ENCODE measurements around the gene ATG4B. TPM values are rescaled to one million over a fixed set of nuclear protein-coding genes. Genes with fewer than 3 reads are reported as not detected.

ATG4B gene
- total RNA-seq, 1 donor from 2014 or later, result 83.2 TPM

GRCh38 chr2:241668354-241668753 is 30.9 kb downstream of the ATG4B start:
- H3K27me3 Mint-ChIP-seq (ENCODE audit: low read depth, unreplicated experiment), result no peaks in the 10 kb centered on the region
- peaks cover 2% of the 10 kb centered on the region for H3K36me3 ChIP-seq (ENCODE audit: insufficient read depth, low read length)
- DNase-seq (ENCODE audit: low read depth) (no peak), FAIRE-seq (no peak)
- H3K9ac ChIP-seq (ENCODE audit: low read length), result no peak overlapping the region
- no peak overlapping the region for H3K27ac Mint-ChIP-seq (ENCODE audit: unreplicated experiment)
- no peak overlapping the region for H3K4me3 ChIP-seq (ENCODE audit: insufficient read depth, low read depth, low read length)
- H3K36me3 Mint-ChIP-seq (ENCODE audit: low read depth, unreplicated experiment), result peaks cover 4% of the 10 kb centered on the region
- H3K27ac ChIP-seq (ENCODE audit: low read depth, low read length), result no peak overlapping the region
- TF ChIP-seq, protein P1, sequence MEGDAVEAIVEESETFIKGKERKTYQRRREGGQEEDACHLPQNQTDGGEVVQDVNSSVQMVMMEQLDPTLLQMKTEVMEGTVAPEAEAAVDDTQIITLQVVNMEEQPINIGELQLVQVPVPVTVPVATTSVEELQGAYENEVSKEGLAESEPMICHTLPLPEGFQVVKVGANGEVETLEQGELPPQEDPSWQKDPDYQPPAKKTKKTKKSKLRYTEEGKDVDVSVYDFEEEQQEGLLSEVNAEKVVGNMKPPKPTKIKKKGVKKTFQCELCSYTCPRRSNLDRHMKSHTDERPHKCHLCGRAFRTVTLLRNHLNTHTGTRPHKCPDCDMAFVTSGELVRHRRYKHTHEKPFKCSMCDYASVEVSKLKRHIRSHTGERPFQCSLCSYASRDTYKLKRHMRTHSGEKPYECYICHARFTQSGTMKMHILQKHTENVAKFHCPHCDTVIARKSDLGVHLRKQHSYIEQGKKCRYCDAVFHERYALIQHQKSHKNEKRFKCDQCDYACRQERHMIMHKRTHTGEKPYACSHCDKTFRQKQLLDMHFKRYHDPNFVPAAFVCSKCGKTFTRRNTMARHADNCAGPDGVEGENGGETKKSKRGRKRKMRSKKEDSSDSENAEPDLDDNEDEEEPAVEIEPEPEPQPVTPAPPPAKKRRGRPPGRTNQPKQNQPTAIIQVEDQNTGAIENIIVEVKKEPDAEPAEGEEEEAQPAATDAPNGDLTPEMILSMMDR (IDR thresholded peaks at IDR 0.05; ENCODE audit: insufficient read depth, low read depth, low read length), result no peak
- no peak for TF ChIP-seq EZH2 (IDR thresholded peaks at IDR 0.05; ENCODE audit: insufficient read depth, low read length)
- peaks cover 17% of the 10 kb centered on the region for H3K4me1 Mint-ChIP-seq (ENCODE audit: low read depth, unreplicated experiment)
- no peaks in the 10 kb centered on the region for H3K9me3 Mint-ChIP-seq (ENCODE audit: unreplicated experiment)
- peaks cover 6% of the 10 kb centered on the region for H4K20me1 ChIP-seq (ENCODE audit: insufficient read depth, low read length)
- H3K4me3 Mint-ChIP-seq (ENCODE audit: unreplicated experiment), result no peak overlapping the region
- peaks cover 27% of the 10 kb centered on the region for H3K4me1 ChIP-seq (ENCODE audit: insufficient read depth, low read length)
- no peak overlapping the region for H3K4me2 ChIP-seq (ENCODE audit: low read length)
- no peaks in the 10 kb centered on the region for H3K9me3 ChIP-seq (ENCODE audit: insufficient read depth, low read depth, low read length)
- no peaks in the 10 kb centered on the region for H3K79me2 ChIP-seq (ENCODE audit: insufficient read depth, low read length)
- H2AFZ ChIP-seq (ENCODE audit: low read depth, low read length), result no peak overlapping the region
- H3K27me3 ChIP-seq (ENCODE audit: insufficient read depth, low read length), result no peaks in the 10 kb centered on the region

DNA sequence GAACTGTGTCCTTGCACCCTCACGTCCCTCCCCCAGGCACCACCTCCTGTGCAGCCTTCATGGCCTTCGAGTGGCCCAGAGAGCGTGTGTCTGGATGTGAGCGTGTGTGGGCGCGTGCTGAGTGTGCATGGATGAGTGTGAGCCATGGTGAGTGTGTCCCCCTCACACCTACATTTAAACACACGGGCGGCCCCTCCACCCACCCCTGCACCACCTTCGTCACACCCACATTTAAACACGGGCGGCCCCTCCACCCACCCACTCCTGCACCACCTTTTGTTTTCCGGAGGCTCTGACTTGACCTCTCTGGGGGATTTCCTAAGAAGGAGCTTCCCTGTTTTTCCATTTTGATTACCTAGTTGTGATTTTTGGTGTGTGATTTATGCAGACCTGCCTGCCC is 31.3 kb downstream of the ATG4B start:
- Histone ChIP-seq H3K27ac (ENCODE audit: low read depth, low read length) (no peak overlapping the region), H3K9ac (ENCODE audit: low read length) (no peak overlapping the region), H2AFZ (ENCODE audit: low read depth, low read length) (no peak overlapping the region), H3K36me3 (ENCODE audit: insufficient read depth, low read length) (peaks cover 2% of the 10 kb centered on the region), H3K4me3 (ENCODE audit: insufficient read depth, low read depth, low read length) (no peak overlapping the region), H3K4me1 (ENCODE audit: insufficient read depth, low read length) (peaks cover 27% of the 10 kb centered on the region), H3K9me3 (ENCODE audit: insufficient read depth, low read depth, low read length) (no peaks in the 10 kb centered on the region), H3K4me2 (ENCODE audit: low read length) (no peak overlapping the region), H3K79me2 (ENCODE audit: insufficient read depth, low read length) (no peaks in the 10 kb centered on the region), H3K27me3 (ENCODE audit: insufficient read depth, low read length) (no peaks in the 10 kb centered on the region), H4K20me1 (ENCODE audit: insufficient read depth, low read length) (peaks cover 6% of the 10 kb centered on the region)
- FAIRE-seq (no peak), DNase-seq (ENCODE audit: low read depth) (no peak)
- Mint-ChIP-seq H3K36me3 (ENCODE audit: low read depth, unreplicated experiment) (peaks cover 7% of the 10 kb centered on the region), H3K4me3 (ENCODE audit: unreplicated experiment) (no peak overlapping the region), H3K27me3 (ENCODE audit: low read depth, unreplicated experiment) (no peaks in the 10 kb centered on the region), H3K9me3 (ENCODE audit: unreplicated experiment) (no peaks in the 10 kb centered on the region), H3K27ac (ENCODE audit: unreplicated experiment) (no peak overlapping the region), H3K4me1 (ENCODE audit: low read depth, unreplicated experiment) (peaks cover 17% of the 10 kb centered on the region)
- no peak for TF ChIP-seq EZH2 (IDR thresholded peaks at IDR 0.05; ENCODE audit: insufficient read depth, low read length)
- TF ChIP-seq, protein P1 (IDR thresholded peaks at IDR 0.05; ENCODE audit: insufficient read depth, low read depth, low read length), result no peak

GRCh38 chr2:241670333-241671110 is 33.0 kb downstream of the ATG4B start:
- no peaks in the 10 kb centered on the region for H3K9me3 Mint-ChIP-seq (ENCODE audit: unreplicated experiment)
- FAIRE-seq (no peak), DNase-seq (ENCODE audit: low read depth) (no peak)
- Histone ChIP-seq H3K4me3 (ENCODE audit: insufficient read depth, low read depth, low read length) (no peak overlapping the region), H3K9ac (ENCODE audit: low read length) (no peak overlapping the region), H3K79me2 (ENCODE audit: insufficient read depth, low read length) (no peaks in the 10 kb centered on the region), H3K27ac (ENCODE audit: low read depth, low read length) (no peak overlapping the region), H4K20me1 (ENCODE audit: insufficient read depth, low read length) (peaks cover 10% of the 10 kb centered on the region), H3K27me3 (ENCODE audit: insufficient read depth, low read length) (no peaks in the 10 kb centered on the region), H3K4me2 (ENCODE audit: low read length) (no peak overlapping the region), H3K4me1 (ENCODE audit: insufficient read depth, low read length) (peaks cover 17% of the 10 kb centered on the region), H3K36me3 (ENCODE audit: insufficient read depth, low read length) (peaks cover 2% of the 10 kb centered on the region), H2AFZ (ENCODE audit: low read depth, low read length) (no peak overlapping the region), H3K9me3 (ENCODE audit: insufficient read depth, low read depth, low read length) (no peaks in the 10 kb centered on the region)
- no peak overlapping the region for H3K4me3 Mint-ChIP-seq (ENCODE audit: unreplicated experiment)
- peaks cover 11% of the 10 kb centered on the region for H3K4me1 Mint-ChIP-seq (ENCODE audit: low read depth, unreplicated experiment)
- no peak overlapping the region for H3K27ac Mint-ChIP-seq (ENCODE audit: unreplicated experiment)
- TF ChIP-seq, protein P1 (IDR thresholded peaks at IDR 0.05; ENCODE audit: insufficient read depth, low read depth, low read length), result no peak
- TF ChIP-seq EZH2 (IDR thresholded peaks at IDR 0.05; ENCODE audit: insufficient read depth, low read length), result no peak
- H3K27me3 Mint-ChIP-seq (ENCODE audit: low read depth, unreplicated experiment), result no peaks in the 10 kb centered on the region
- H3K36me3 Mint-ChIP-seq (ENCODE audit: low read depth, unreplicated experiment), result peaks cover 7% of the 10 kb centered on the region
